GM12878 (cell line): ENCODE measurements around the gene FER1L5. TPM values are rescaled to one million over a fixed set of nuclear protein-coding genes. Genes with fewer than 3 reads are reported as not detected.
"Not testable (repeated sequence)": the region's sequence is repeated elsewhere in the genome, so short reads cannot be mapped to it uniquely, and the experiment has no call there.

ENCODE experiments used
- ATAC-seq: fragments of 200-7000 bp; cut with Tn5 transposase; 3 replicates; pipeline ENCODE4 v1.9.1; 2020; ENCODE audit warnings: mild to moderate bottlenecking, moderate library complexity
- BruUV-seq: library from RNA; stranded (reverse); fragments of 400-500 nt; replicated peaks from 2 replicates; lab custom pipeline; 2021; lab: Mats Ljungman, UMichigan
- CTCF ChIA-PET: fragments of 300-600 bp; sonication (Branson Sonifier 250); formaldehyde crosslinking; extraction: SDS; loops from one replicate; lab custom pipeline; 2021; ENCODE audit warnings: inconsistent platforms; lab: Yijun Ruan, JAX
- POLR2A ChIA-PET: fragments of 350-600 bp; formaldehyde crosslinking; extraction: SDS; loops from one replicate; lab custom pipeline; 2021; ENCODE audit warnings: inconsistent platforms; lab: Charles Lee
- RAD21 ChIA-PET: fragments of 300-600 bp; sonication (Branson Sonifier 250); formaldehyde crosslinking; loops from one replicate; lab custom pipeline; 2023; ENCODE audit warnings: antibody characterized with exemption; ENCODE audit not compliant: unreplicated experiment; lab: Charles Lee
- SMC1A ChIA-PET: fragments of 300-600 bp; sonication (Branson Sonifier 250); formaldehyde crosslinking; loops from one replicate; lab custom pipeline; 2023; ENCODE audit not compliant: unreplicated experiment, uncharacterized antibody; lab: Charles Lee
- DNase-seq: peaks from one replicate; pipeline ENCODE4 v3.0.0-alpha.2; 2011; ENCODE audit warnings: low read depth, low spot score
- FAIRE-seq: peaks from 3 replicates; lab custom pipeline; 2011; peaks lifted over from hg19 to GRCh38; lab: Jason Lieb, UNC
- H2AFZ ChIP-seq: 2 replicates; pipeline ENCODE4 v1.6.0; 2011; ENCODE audit warnings: low read depth, low read length, control low read depth; ENCODE audit not compliant: control insufficient read depth
- H3K27ac ChIP-seq: 2 replicates; pipeline ENCODE4 v1.5.1; 2011; ENCODE audit warnings: control low read depth; ENCODE audit not compliant: control insufficient read depth, insufficient read depth
- H3K27me3 ChIP-seq, 2 experiments: replicated peaks in 1 of 2; 2 replicates each; pipeline versions ENCODE4 v1.6.0 to v1.6.1; 2011; ENCODE audit warnings: low read length in 1 of 2; ENCODE audit not compliant: control insufficient read depth in 2 of 2, insufficient read depth in 2 of 2
- H3K36me3 ChIP-seq, 2 experiments: 2 replicates each; pipeline ENCODE4 v1.5.1; 2011; ENCODE audit warnings: low read length in 1 of 2; ENCODE audit not compliant: control insufficient read depth in 2 of 2, insufficient read depth in 2 of 2
- H3K4me1 ChIP-seq: 2 replicates; pipeline ENCODE4 v1.6.1; 2011; ENCODE audit warnings: mild to moderate bottlenecking, low read length, moderate library complexity, mixed read lengths; ENCODE audit not compliant: control insufficient read depth, insufficient read depth
- H3K4me2 ChIP-seq: 2 replicates; pipeline ENCODE4 v1.6.0; 2011; ENCODE audit warnings: control low read depth; ENCODE audit not compliant: control insufficient read depth, insufficient read depth
- H3K4me3 ChIP-seq: fragments of 200-600 bp; sonication (generic); 2 replicates; pipeline ENCODE4 v1.5.1; 2016
- H3K79me2 ChIP-seq: 2 replicates; pipeline ENCODE4 v1.6.0; 2011; ENCODE audit warnings: low read length; ENCODE audit not compliant: control insufficient read depth, insufficient read depth
- H3K9ac ChIP-seq: 2 replicates; pipeline ENCODE4 v1.8.0; 2011; ENCODE audit warnings: low read length, control low read depth, mixed read lengths; ENCODE audit not compliant: control insufficient read depth, insufficient read depth
- H3K9me3 ChIP-seq: replicated peaks from 3 replicates; pipeline ENCODE4 v1.5.1; 2011; ENCODE audit warnings: mild to moderate bottlenecking, low read length; ENCODE audit not compliant: control insufficient read depth, insufficient read depth
- H4K20me1 ChIP-seq: 2 replicates; pipeline ENCODE4 v1.6.0; 2011; ENCODE audit not compliant: control insufficient read depth, insufficient read depth
- EGR1 ChIP-seq, 2 experiments: IDR thresholded peaks; 1 replicate in 1 of 2; 2 replicates in 1 of 2; pipeline ENCODE4 v1.6.1; 2011 to 2012; ENCODE audit warnings: low read depth in 2 of 2, low read length in 2 of 2, borderline replicate concordance in 1 of 2, mild to moderate bottlenecking in 1 of 2, moderate library complexity in 1 of 2
- FOXK2 ChIP-seq: fragments of 450-650 bp; IDR thresholded peaks from 2 replicates; pipeline ENCODE4 v1.6.1; 2017; ENCODE audit warnings: mild to moderate bottlenecking, moderate library complexity
- RAD51 ChIP-seq: fragments of 450-650 bp; IDR thresholded peaks from 2 replicates; pipeline ENCODE4 v1.6.1; 2016; ENCODE audit warnings: moderate library complexity, mild to moderate bottlenecking, inconsistent platforms
- RB1 ChIP-seq: fragments of 450-650 bp; formaldehyde crosslinking; IDR thresholded peaks from 2 replicates; pipeline ENCODE4 v1.6.1; 2017; ENCODE audit warnings: mild to moderate bottlenecking, borderline replicate concordance
- SREBF2 ChIP-seq: IDR thresholded peaks from 2 replicates; pipeline ENCODE4 v1.6.1; 2012; ENCODE audit warnings: mild to moderate bottlenecking, low read length
- WRNIP1 ChIP-seq: IDR thresholded peaks from 2 replicates; pipeline ENCODE4 v1.6.1; 2011; ENCODE audit warnings: low read depth, low read length, improper control_type of control experiment, borderline replicate concordance
- WGBS: methylation state at CpG from one replicate; pipeline ENCODE4 v1.1.6; 2016; ENCODE audit warnings: low lambda C conversion rate; ENCODE audit not compliant: insufficient replicate concordance, insufficient coverage; ENCODE audit errors: missing lambda C conversion rate; 5-methylcytosine and 5-hydroxymethylcytosine counted together
- in situ Hi-C: fragments of 300-500 bp; cut with MboI; formaldehyde crosslinking; loops from 9 replicates; pipeline ENCODE4 v1.14.3; 2018; ENCODE audit warnings: mixed read lengths
- intact Hi-C: fragments of 100-400 bp; cut with micrococcal nuclease; formaldehyde crosslinking; loops from one replicate; pipeline ENCODE4 v1.14.2; 2022; ENCODE audit not compliant: unreplicated experiment
- polyA plus RNA-seq, 11 experiments: library from polyadenylated mRNA; depleted of rRNA in 4 of 11; unstranded in 6 of 11; stranded (reverse) in 5 of 11; fragments of >200 nt; fragmentation: Nextera tagmentation in 4 of 11; fragmentation: Illumina TruSeq in 1 of 11; extraction: Ambion mirVana in 4 of 11; extraction: Trizol in 1 of 11; gene quantifications; 1 replicate in 1 of 11; 2 replicates in 10 of 11; pipeline versions ENCODE4 v1.2.1 to v1.2.3, GENCODE V29; 2011 to 2016; ENCODE audit warnings: inconsistent platforms in 2 of 11, missing spikeins in 2 of 11, low read depth in 1 of 11
- total RNA-seq, 4 experiments: library from RNA; depleted of rRNA in 3 of 4; stranded (reverse); fragments of >200 nt in 3 of 4; fragmentation: Illumina TruSeq in 1 of 4; extraction: Trizol in 1 of 4; gene quantifications; 2 replicates each; pipeline versions ENCODE4 v1.2.1 to v1.2.3, GENCODE V29; 2013 to 2021
- TF ChIP-seq, protein P1 (sequence below), 3 experiments: IDR thresholded peaks in 2 of 3; conservative IDR thresholded peaks in 1 of 3; 2 replicates each; pipeline ENCODE4 v1.5.1; 2011; ENCODE audit warnings: low read depth in 3 of 3, low read length in 3 of 3, mild to moderate bottlenecking in 3 of 3, control low read depth in 2 of 3, moderate library complexity in 2 of 3, inconsistent platforms in 1 of 3, mixed read lengths in 1 of 3; ENCODE audit not compliant: control insufficient read depth in 2 of 3, insufficient read depth in 1 of 3; ENCODE audit errors: extremely low read depth in 1 of 3

The FER1L5 gene
- total and polyA plus RNA-seq, 10 of the 15 experiments (the other 5 are each of a cell fraction or from before 2014, with no cell fraction given): not detected

DNA sequence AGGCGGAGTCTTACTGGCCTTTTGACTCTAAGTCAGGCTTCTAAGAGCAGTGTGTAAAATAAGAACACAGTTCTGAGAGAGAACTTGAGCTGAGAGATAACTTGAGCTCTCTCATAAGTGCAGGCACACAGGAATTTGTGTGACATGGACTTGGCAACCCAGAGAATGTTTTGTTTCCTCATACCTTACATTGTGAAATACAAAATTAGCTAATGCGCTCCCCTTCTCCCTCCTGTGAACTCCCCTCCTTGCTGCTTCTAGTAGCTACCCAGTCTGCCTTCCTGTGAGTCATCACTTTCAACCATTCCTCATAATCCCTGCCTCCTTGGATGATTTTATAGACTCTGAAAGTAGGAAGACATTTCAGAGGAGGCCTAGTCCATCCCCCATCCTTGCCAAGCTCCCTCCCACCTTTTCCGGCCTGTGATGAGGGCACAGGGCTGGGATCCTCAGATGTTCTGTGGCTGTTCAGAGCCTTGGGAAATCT lies 22.6 kb downstream of the FER1L5 start:
- BruUV-seq: no TSS peak
- ChIA-PET CTCF (interaction anchor here (0.7 to 0.9 kb wide), 2 partner anchors 65 to 192 kb away, joined by 3 read pairs; no protein-coding TSS in a partner anchor), POLR2A (no interaction called here), RAD21 (no interaction called here), SMC1A (interaction anchor here (0.9 kb wide), 1 partner anchor 27 kb away, joined by 3 read pairs; no protein-coding TSS in a partner anchor)
- Histone ChIP-seq H3K79me2 (no peaks in the 10 kb centered on the region), H3K27ac (no peak overlapping the region), H3K9me3 (no peaks in the 10 kb centered on the region), H3K4me2 (no peak overlapping the region), H3K4me3 (no peak overlapping the region), H3K9ac (no peak overlapping the region), H3K4me1 (no peaks in the 10 kb centered on the region), H4K20me1 (no peaks in the 10 kb centered on the region), H3K27me3 (peaks cover 0 to 2% of the 10 kb centered on the region in 2 experiments; a peak in 1 of 4 replicates), H3K36me3 (no peaks in the 10 kb centered on the region), H2AFZ (no peak overlapping the region)
- DNase-seq: no peak
- intact Hi-C loops: no loop called here
- 81% methylated on average over 3 of the region's 3 CpGs for WGBS
- FAIRE-seq: no peak
- TF ChIP-seq RAD51: no peak
- no peak for TF ChIP-seq RB1
- TF ChIP-seq SREBF2: no peak
- TF ChIP-seq WRNIP1: no peak
- no peak for TF ChIP-seq EGR1 (IDR thresholded peaks at IDR 0.05; ENCODE audit: borderline replicate concordance in 1 of 2, low read depth in 2 of 2, low read length in 2 of 2)
- TF ChIP-seq, protein P1, sequence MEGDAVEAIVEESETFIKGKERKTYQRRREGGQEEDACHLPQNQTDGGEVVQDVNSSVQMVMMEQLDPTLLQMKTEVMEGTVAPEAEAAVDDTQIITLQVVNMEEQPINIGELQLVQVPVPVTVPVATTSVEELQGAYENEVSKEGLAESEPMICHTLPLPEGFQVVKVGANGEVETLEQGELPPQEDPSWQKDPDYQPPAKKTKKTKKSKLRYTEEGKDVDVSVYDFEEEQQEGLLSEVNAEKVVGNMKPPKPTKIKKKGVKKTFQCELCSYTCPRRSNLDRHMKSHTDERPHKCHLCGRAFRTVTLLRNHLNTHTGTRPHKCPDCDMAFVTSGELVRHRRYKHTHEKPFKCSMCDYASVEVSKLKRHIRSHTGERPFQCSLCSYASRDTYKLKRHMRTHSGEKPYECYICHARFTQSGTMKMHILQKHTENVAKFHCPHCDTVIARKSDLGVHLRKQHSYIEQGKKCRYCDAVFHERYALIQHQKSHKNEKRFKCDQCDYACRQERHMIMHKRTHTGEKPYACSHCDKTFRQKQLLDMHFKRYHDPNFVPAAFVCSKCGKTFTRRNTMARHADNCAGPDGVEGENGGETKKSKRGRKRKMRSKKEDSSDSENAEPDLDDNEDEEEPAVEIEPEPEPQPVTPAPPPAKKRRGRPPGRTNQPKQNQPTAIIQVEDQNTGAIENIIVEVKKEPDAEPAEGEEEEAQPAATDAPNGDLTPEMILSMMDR (IDR thresholded peaks at IDR 0.05 in 2 of 3, conservative IDR thresholded peaks at IDR 0.05 in 1 of 3; ENCODE audit: control insufficient read depth in 2 of 3, extremely low read depth in 1 of 3, insufficient read depth in 1 of 3, low read depth in 3 of 3, low read length in 3 of 3): no peak
- TF ChIP-seq FOXK2: no peak
- TF ChIP-seq, all 136 proteins: peak for 0
- in situ Hi-C loops: no loop called here
- no peak for ATAC-seq

- CTCF ChIA-PET, H3K27me3 ChIP-seq, H3K36me3 ChIP-seq, POLR2A ChIA-PET, H3K27ac ChIP-seq, H2AFZ ChIP-seq, ATAC-seq, FAIRE-seq, H3K4me1 ChIP-seq, H3K9me3 ChIP-seq, H3K9ac ChIP-seq, RAD21 ChIA-PET, DNase-seq, intact Hi-C loops, H3K4me2 ChIP-seq, in situ Hi-C loops, H3K79me2 ChIP-seq, SMC1A ChIA-PET, BruUV-seq, H4K20me1 ChIP-seq, H3K4me3 ChIP-seq: not testable (repeated sequence)
- 17% methylated on average over 3 of the region's 3 CpGs for WGBS
These were observed 23.2 kb downstream of the FER1L5 start for GRCh38 chr2:96665717-96666116.
